Liver (tissue), 3 donors: Measurements from ENCODE around the gene ARF5.

Experiments used
- FOXA1 ChIP-seq: IDR thresholded peaks from 2 replicates; pipeline ENCODE4 v1.6.1; 2016; ENCODE audit warnings: antibody characterized with exemption
- GABPA ChIP-seq, 2 donors: IDR thresholded peaks in 1 of 2; conservative IDR thresholded peaks in 1 of 2; 2 replicates each; pipeline ENCODE4 v1.6.1; 2016; ENCODE audit warnings: antibody characterized with exemption in 2 of 2, mild to moderate bottlenecking in 1 of 2, moderate library complexity in 1 of 2
- JUND ChIP-seq, 2 donors: IDR thresholded peaks; 2 replicates each; pipeline ENCODE4 v1.6.1; 2016; ENCODE audit warnings: antibody characterized with exemption in 2 of 2
- RAD21 ChIP-seq, 2 donors: IDR thresholded peaks; 2 replicates each; pipeline ENCODE4 v1.6.1; 2016; ENCODE audit warnings: antibody characterized with exemption in 2 of 2, mild to moderate bottlenecking in 2 of 2
- RXRA ChIP-seq, 2 donors: IDR thresholded peaks; 2 replicates each; pipeline ENCODE4 v1.6.1; 2017 to 2018; ENCODE audit warnings: antibody characterized with exemption in 2 of 2, mild to moderate bottlenecking in 1 of 2
- TAF1 ChIP-seq: conservative IDR thresholded peaks from 2 replicates; pipeline ENCODE4 v1.6.1; 2016; ENCODE audit warnings: antibody characterized with exemption, mild to moderate bottlenecking
- TF ChIP-seq, protein P1 (sequence below): fragments of 150-350 bp; IDR thresholded peaks from 2 replicates; pipeline ENCODE4 v1.5.1; 2017; ENCODE audit warnings: improper control_type of control experiment, low read depth, low read length; ENCODE audit not compliant: missing input control
- TF ChIP-seq, protein P2 (sequence below): IDR thresholded peaks from 2 replicates; pipeline ENCODE4 v1.6.1; 2016; ENCODE audit warnings: antibody characterized with exemption
- TF ChIP-seq, protein P3 (sequence below): IDR thresholded peaks from 2 replicates; pipeline ENCODE4 v1.6.1; 2016; ENCODE audit warnings: antibody characterized with exemption, mild to moderate bottlenecking
- TF ChIP-seq, protein P4 (sequence below): IDR thresholded peaks from 2 replicates; pipeline ENCODE4 v1.6.1; 2016; ENCODE audit warnings: antibody characterized with exemption
- donor health status: healthy.
- donor health status: healthy.

DNA sequence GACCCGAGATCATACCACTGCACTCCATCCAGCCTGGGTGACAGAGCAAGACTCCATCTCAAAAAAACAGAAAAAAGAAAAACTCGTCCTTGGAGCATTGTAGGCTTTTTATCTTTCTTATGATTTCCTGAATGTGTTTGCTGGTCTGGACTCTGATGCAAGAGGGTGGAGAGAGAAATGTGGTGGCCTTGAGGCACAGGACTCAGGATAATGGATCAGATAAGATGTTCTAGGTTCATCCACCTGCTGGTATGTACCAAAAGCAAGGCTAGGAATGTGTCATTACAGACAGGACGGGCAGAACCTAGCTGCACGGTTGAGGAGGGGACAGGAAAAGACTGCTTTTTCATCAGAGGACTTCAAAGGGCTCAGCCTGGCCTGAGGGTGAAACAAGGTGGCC is 36.3 kb upstream of the ARF5 start:
- TF ChIP-seq, protein P1, sequence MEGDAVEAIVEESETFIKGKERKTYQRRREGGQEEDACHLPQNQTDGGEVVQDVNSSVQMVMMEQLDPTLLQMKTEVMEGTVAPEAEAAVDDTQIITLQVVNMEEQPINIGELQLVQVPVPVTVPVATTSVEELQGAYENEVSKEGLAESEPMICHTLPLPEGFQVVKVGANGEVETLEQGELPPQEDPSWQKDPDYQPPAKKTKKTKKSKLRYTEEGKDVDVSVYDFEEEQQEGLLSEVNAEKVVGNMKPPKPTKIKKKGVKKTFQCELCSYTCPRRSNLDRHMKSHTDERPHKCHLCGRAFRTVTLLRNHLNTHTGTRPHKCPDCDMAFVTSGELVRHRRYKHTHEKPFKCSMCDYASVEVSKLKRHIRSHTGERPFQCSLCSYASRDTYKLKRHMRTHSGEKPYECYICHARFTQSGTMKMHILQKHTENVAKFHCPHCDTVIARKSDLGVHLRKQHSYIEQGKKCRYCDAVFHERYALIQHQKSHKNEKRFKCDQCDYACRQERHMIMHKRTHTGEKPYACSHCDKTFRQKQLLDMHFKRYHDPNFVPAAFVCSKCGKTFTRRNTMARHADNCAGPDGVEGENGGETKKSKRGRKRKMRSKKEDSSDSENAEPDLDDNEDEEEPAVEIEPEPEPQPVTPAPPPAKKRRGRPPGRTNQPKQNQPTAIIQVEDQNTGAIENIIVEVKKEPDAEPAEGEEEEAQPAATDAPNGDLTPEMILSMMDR = no peak
- TF ChIP-seq, protein P2, sequence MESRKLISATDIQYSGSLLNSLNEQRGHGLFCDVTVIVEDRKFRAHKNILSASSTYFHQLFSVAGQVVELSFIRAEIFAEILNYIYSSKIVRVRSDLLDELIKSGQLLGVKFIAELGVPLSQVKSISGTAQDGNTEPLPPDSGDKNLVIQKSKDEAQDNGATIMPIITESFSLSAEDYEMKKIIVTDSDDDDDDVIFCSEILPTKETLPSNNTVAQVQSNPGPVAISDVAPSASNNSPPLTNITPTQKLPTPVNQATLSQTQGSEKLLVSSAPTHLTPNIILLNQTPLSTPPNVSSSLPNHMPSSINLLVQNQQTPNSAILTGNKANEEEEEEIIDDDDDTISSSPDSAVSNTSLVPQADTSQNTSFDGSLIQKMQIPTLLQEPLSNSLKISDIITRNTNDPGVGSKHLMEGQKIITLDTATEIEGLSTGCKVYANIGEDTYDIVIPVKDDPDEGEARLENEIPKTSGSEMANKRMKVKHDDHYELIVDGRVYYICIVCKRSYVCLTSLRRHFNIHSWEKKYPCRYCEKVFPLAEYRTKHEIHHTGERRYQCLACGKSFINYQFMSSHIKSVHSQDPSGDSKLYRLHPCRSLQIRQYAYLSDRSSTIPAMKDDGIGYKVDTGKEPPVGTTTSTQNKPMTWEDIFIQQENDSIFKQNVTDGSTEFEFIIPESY = no peak
- TF ChIP-seq, protein P3, sequence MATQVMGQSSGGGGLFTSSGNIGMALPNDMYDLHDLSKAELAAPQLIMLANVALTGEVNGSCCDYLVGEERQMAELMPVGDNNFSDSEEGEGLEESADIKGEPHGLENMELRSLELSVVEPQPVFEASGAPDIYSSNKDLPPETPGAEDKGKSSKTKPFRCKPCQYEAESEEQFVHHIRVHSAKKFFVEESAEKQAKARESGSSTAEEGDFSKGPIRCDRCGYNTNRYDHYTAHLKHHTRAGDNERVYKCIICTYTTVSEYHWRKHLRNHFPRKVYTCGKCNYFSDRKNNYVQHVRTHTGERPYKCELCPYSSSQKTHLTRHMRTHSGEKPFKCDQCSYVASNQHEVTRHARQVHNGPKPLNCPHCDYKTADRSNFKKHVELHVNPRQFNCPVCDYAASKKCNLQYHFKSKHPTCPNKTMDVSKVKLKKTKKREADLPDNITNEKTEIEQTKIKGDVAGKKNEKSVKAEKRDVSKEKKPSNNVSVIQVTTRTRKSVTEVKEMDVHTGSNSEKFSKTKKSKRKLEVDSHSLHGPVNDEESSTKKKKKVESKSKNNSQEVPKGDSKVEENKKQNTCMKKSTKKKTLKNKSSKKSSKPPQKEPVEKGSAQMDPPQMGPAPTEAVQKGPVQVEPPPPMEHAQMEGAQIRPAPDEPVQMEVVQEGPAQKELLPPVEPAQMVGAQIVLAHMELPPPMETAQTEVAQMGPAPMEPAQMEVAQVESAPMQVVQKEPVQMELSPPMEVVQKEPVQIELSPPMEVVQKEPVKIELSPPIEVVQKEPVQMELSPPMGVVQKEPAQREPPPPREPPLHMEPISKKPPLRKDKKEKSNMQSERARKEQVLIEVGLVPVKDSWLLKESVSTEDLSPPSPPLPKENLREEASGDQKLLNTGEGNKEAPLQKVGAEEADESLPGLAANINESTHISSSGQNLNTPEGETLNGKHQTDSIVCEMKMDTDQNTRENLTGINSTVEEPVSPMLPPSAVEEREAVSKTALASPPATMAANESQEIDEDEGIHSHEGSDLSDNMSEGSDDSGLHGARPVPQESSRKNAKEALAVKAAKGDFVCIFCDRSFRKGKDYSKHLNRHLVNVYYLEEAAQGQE = no peak
- TF ChIP-seq, protein P4, sequence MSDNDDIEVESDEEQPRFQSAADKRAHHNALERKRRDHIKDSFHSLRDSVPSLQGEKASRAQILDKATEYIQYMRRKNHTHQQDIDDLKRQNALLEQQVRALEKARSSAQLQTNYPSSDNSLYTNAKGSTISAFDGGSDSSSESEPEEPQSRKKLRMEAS = no peak
- TF ChIP-seq GABPA (IDR thresholded peaks at IDR 0.05 in 1 of 2, conservative IDR thresholded peaks at IDR 0.05 in 1 of 2) = no peak
- TF ChIP-seq RAD21 (IDR thresholded peaks at IDR 0.05) = no peak
- TF ChIP-seq TAF1 = no peak
- TF ChIP-seq FOXA1 = no peak
- TF ChIP-seq RXRA (IDR thresholded peaks at IDR 0.05) = no peak
- TF ChIP-seq JUND (IDR thresholded peaks at IDR 0.05) = no peak
